Activated CD4-positive, alpha-beta T cell treated with anti-CD3 and anti-CD28 coated beads for 1 hour (primary cell): ENCODE measurements around the gene GDF9.

Experiments
- DNase-seq: peaks from one replicate; pipeline ENCODE4 v3.0.0-alpha.2; 2020

GDF9 gene

GRCh38 chr5:132832612-132833011 lies 33.7 kb downstream of the GDF9 start:
- no peak for DNase-seq

- no peak for DNase-seq
Observed at GRCh38 chr5:132831095-132831860, 35.0 kb downstream of the GDF9 start.

- DNase-seq, result no peak
Observed at GRCh38 chr5:132830436-132831094, 35.7 kb downstream of the GDF9 start, which contains the start of gene SHROOM1. Gene SHROOM1, minus strand, starts transcription at chr5:132830647. Its CDS starts 4,507 bp downstream, at chr5:132826140.

GRCh38 chr5:132829742-132830435 lies 36.4 kb downstream of the GDF9 start:
- peak; percentile 55 for DNase-seq

- no peak for DNase-seq
Observed at GRCh38 chr5:132828846-132829494, 37.3 kb downstream of the GDF9 start.

- no peak for DNase-seq
Observed at GRCh38 chr5:132827943-132828673, 38.2 kb downstream of the GDF9 start.

GRCh38 chr5:132826424-132827082 lies 39.7 kb downstream of the GDF9 start:
- DNase-seq, result no peak

- DNase-seq, result no peak
Observed at GRCh38 chr5:132825834-132826391, 40.4 kb downstream of the GDF9 start.

- no peak for DNase-seq
Observed at GRCh38 chr5:132825033-132825833, 41.0 kb downstream of the GDF9 start.

- DNase-seq, result no peak
Observed at GRCh38 chr5:132824426-132824825, 41.8 kb downstream of the GDF9 start.

GRCh38 chr5:132823481-132824050 lies 42.7 kb downstream of the GDF9 start:
- DNase-seq, result no peak

GRCh38 chr5:132822650-132823480 lies 43.4 kb downstream of the GDF9 start:
- no peak for DNase-seq

GRCh38 chr5:132821791-132822190 lies 44.5 kb downstream of the GDF9 start:
- DNase-seq, result no peak

GRCh38 chr5:132821350-132821749 lies 44.9 kb downstream of the GDF9 start:
- no peak for DNase-seq

- peak; percentile 80 for DNase-seq
Observed at GRCh38 chr5:132820162-132820754, 46.0 kb downstream of the GDF9 start.

- DNase-seq, result no peak
Observed at GRCh38 chr5:132819468-132819867, 46.8 kb downstream of the GDF9 start.

- no peak for DNase-seq
Observed at GRCh38 chr5:132817011-132817410, 49.3 kb downstream of the GDF9 start.

- DNase-seq, result no peak
Observed at GRCh38 chr5:132816554-132816953, 49.7 kb downstream of the GDF9 start.

- DNase-seq, result no peak
Observed at GRCh38 chr5:132816083-132816482, 50.2 kb downstream of the GDF9 start.
